H1 (cell line): ENCODE results near the gene MICALL2. TPM values are rescaled to one million over a fixed set of nuclear protein-coding genes. Genes with fewer than 3 reads are reported as not detected.

ENCODE experiments used
- JUND ChIP-seq: IDR thresholded peaks from 2 replicates; pipeline ENCODE4 v1.6.1; 2011; ENCODE audit warnings: mild to moderate bottlenecking, improper control_type of control experiment, low read length
- SAP30 ChIP-seq: fragments of 300-600 bp; sonication (generic); IDR thresholded peaks from 2 replicates; pipeline ENCODE4 v1.7.1; 2012; ENCODE audit warnings: low read length, moderate library complexity, mild to moderate bottlenecking, inconsistent platforms; ENCODE audit not compliant: insufficient read depth, insufficient replicate concordance
- polyA plus RNA-seq, 7 experiments: library from polyadenylated mRNA; depleted of rRNA in 3 of 7; stranded (reverse) in 5 of 7; unstranded in 2 of 7; fragments of >200 nt in 5 of 7; fragments of 200-250 nt in 2 of 7; gene quantifications; 1 replicate in 5 of 7; 2 replicates in 1 of 7; 4 replicates in 1 of 7; pipeline versions ENCODE4 v1.2.1 to v1.2.3, GENCODE V29; 2011 to 2013; ENCODE audit warnings: missing spikeins in 2 of 7, mixed read lengths in 2 of 7
- total RNA-seq: library from RNA; stranded (reverse); fragmentation: NEBNext Ultra II Directional; extraction: Animal tissue kit (Norgen Biotek cat#: 25700); gene quantifications from 2 replicates; pipeline ENCODE4 v1.2.1, GENCODE V29; 2021
- TF ChIP-seq, protein P1 (sequence below): fragments of 300-600 bp; sonication (generic); IDR thresholded peaks from 2 replicates; pipeline ENCODE4 v1.7.1; 2012; ENCODE audit warnings: low read length, moderate library complexity, mild to moderate bottlenecking, inconsistent platforms; ENCODE audit not compliant: insufficient replicate concordance
- TF ChIP-seq, protein P2 (sequence below): IDR thresholded peaks from 2 replicates; pipeline ENCODE4 v1.6.1; 2012; ENCODE audit warnings: inconsistent platforms

MICALL2 gene
- total and polyA plus RNA-seq, 2 of the 8 experiments (the other 6 are each of a cell fraction or from before 2014, with no cell fraction given): 5.3 to 8.5 TPM

DNA sequence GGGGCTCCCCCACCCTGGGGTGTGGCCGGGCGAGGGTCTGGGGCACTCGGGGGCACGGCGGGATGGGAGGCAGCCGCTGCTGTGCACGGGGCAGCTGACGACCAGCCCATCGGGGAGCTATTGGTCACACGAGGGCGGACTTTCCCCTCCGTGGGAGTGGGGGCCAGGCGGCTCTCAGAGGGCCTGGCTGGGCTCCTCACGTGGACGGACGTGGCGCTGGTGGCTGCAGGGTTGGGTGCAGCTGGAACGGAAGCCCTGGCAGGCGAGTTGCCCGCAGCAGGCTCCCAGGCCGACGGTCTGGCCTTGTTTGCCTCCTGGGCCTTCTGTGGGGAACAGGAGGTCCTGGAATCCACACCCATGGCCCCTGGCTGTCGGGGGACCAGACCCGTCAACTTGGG, 14.3 kb downstream of the MICALL2 start (continued):
- TF ChIP-seq, protein P1, sequence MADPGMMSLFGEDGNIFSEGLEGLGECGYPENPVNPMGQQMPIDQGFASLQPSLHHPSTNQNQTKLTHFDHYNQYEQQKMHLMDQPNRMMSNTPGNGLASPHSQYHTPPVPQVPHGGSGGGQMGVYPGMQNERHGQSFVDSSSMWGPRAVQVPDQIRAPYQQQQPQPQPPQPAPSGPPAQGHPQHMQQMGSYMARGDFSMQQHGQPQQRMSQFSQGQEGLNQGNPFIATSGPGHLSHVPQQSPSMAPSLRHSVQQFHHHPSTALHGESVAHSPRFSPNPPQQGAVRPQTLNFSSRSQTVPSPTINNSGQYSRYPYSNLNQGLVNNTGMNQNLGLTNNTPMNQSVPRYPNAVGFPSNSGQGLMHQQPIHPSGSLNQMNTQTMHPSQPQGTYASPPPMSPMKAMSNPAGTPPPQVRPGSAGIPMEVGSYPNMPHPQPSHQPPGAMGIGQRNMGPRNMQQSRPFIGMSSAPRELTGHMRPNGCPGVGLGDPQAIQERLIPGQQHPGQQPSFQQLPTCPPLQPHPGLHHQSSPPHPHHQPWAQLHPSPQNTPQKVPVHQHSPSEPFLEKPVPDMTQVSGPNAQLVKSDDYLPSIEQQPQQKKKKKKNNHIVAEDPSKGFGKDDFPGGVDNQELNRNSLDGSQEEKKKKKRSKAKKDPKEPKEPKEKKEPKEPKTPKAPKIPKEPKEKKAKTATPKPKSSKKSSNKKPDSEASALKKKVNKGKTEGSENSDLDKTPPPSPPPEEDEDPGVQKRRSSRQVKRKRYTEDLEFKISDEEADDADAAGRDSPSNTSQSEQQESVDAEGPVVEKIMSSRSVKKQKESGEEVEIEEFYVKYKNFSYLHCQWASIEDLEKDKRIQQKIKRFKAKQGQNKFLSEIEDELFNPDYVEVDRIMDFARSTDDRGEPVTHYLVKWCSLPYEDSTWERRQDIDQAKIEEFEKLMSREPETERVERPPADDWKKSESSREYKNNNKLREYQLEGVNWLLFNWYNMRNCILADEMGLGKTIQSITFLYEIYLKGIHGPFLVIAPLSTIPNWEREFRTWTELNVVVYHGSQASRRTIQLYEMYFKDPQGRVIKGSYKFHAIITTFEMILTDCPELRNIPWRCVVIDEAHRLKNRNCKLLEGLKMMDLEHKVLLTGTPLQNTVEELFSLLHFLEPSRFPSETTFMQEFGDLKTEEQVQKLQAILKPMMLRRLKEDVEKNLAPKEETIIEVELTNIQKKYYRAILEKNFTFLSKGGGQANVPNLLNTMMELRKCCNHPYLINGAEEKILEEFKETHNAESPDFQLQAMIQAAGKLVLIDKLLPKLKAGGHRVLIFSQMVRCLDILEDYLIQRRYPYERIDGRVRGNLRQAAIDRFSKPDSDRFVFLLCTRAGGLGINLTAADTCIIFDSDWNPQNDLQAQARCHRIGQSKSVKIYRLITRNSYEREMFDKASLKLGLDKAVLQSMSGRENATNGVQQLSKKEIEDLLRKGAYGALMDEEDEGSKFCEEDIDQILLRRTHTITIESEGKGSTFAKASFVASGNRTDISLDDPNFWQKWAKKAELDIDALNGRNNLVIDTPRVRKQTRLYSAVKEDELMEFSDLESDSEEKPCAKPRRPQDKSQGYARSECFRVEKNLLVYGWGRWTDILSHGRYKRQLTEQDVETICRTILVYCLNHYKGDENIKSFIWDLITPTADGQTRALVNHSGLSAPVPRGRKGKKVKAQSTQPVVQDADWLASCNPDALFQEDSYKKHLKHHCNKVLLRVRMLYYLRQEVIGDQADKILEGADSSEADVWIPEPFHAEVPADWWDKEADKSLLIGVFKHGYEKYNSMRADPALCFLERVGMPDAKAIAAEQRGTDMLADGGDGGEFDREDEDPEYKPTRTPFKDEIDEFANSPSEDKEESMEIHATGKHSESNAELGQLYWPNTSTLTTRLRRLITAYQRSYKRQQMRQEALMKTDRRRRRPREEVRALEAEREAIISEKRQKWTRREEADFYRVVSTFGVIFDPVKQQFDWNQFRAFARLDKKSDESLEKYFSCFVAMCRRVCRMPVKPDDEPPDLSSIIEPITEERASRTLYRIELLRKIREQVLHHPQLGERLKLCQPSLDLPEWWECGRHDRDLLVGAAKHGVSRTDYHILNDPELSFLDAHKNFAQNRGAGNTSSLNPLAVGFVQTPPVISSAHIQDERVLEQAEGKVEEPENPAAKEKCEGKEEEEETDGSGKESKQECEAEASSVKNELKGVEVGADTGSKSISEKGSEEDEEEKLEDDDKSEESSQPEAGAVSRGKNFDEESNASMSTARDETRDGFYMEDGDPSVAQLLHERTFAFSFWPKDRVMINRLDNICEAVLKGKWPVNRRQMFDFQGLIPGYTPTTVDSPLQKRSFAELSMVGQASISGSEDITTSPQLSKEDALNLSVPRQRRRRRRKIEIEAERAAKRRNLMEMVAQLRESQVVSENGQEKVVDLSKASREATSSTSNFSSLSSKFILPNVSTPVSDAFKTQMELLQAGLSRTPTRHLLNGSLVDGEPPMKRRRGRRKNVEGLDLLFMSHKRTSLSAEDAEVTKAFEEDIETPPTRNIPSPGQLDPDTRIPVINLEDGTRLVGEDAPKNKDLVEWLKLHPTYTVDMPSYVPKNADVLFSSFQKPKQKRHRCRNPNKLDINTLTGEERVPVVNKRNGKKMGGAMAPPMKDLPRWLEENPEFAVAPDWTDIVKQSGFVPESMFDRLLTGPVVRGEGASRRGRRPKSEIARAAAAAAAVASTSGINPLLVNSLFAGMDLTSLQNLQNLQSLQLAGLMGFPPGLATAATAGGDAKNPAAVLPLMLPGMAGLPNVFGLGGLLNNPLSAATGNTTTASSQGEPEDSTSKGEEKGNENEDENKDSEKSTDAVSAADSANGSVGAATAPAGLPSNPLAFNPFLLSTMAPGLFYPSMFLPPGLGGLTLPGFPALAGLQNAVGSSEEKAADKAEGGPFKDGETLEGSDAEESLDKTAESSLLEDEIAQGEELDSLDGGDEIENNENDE: no peak
- TF ChIP-seq JUND (no peak), SAP30 (no peak)
- TF ChIP-seq, protein P2, sequence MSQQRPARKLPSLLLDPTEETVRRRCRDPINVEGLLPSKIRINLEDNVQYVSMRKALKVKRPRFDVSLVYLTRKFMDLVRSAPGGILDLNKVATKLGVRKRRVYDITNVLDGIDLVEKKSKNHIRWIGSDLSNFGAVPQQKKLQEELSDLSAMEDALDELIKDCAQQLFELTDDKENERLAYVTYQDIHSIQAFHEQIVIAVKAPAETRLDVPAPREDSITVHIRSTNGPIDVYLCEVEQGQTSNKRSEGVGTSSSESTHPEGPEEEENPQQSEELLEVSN: no peak
